Stimulated activated naive CD4-positive, alpha-beta T cell (primary cell): ENCODE data around the gene ZCCHC8.
"Not testable (repeated sequence)": the region's sequence is repeated elsewhere in the genome, so short reads cannot be mapped to it uniquely, and the experiment has no call there.

Experiments used
- DNase-seq, 6 experiments: peaks; one replicate each; lab custom pipeline; 2025; lab: John Stamatoyannopoulos, UW

ZCCHC8 gene

GRCh38 chr12:122508163-122508562 is 7.4 kb upstream of the ZCCHC8 start:
- no peak for DNase-seq

GRCh38 chr12:122506393-122506938 is 5.7 kb upstream of the ZCCHC8 start:
- no peak for DNase-seq

GRCh38 chr12:122505419-122506051 is 4.8 kb upstream of the ZCCHC8 start:
- DNase-seq, result no peak

- DNase-seq, result no peak
Observed at GRCh38 chr12:122503783-122504590, 3.3 kb upstream of the ZCCHC8 start.

- no peak for DNase-seq
Observed at GRCh38 chr12:122503147-122503751, 2.5 kb upstream of the ZCCHC8 start.

- no peak for DNase-seq
Observed at GRCh38 chr12:122501489-122501989, 807 bp upstream of the ZCCHC8 start.

- peak in 5 of 6 experiments; percentile 28 to 66 (median 41) for DNase-seq
Observed at GRCh38 chr12:122499991-122500684, 594 bp downstream of the ZCCHC8 start.

GRCh38 chr12:122495258-122495657 is 5.5 kb downstream of the ZCCHC8 start:
- no peak for DNase-seq

GRCh38 chr12:122493222-122493621 is 7.5 kb downstream of the ZCCHC8 start:
- DNase-seq, result not testable (repeated sequence)

GRCh38 chr12:122491991-122492390 is 8.7 kb downstream of the ZCCHC8 start:
- DNase-seq, result no peak

GRCh38 chr12:122489038-122489437 is 11.7 kb downstream of the ZCCHC8 start:
- no peak for DNase-seq

GRCh38 chr12:122487807-122488206 is 12.9 kb downstream of the ZCCHC8 start:
- not testable (repeated sequence) for DNase-seq

GRCh38 chr12:122486805-122487426 is 13.8 kb downstream of the ZCCHC8 start:
- DNase-seq, result no peak

GRCh38 chr12:122486360-122486759 is 14.4 kb downstream of the ZCCHC8 start:
- DNase-seq, result not testable (repeated sequence)

GRCh38 chr12:122484385-122484784 is 16.3 kb downstream of the ZCCHC8 start:
- DNase-seq, result not testable (repeated sequence)

- no peak for DNase-seq
Observed at GRCh38 chr12:122483969-122484368, 16.8 kb downstream of the ZCCHC8 start.

- no peak for DNase-seq
Observed at GRCh38 chr12:122481861-122482260, 18.9 kb downstream of the ZCCHC8 start.

- no peak for DNase-seq
Observed at GRCh38 chr12:122480753-122481152, 20.0 kb downstream of the ZCCHC8 start.

GRCh38 chr12:122474324-122474716 is 26.4 kb downstream of the ZCCHC8 start:
- DNase-seq, result no peak

GRCh38 chr12:122473543-122474323 is 27.0 kb downstream of the ZCCHC8 start:
- no peak for DNase-seq
